Measurements from ENCODE around the gene CHID1. TPM values are rescaled to one million over a fixed set of nuclear protein-coding genes. Genes with fewer than 3 reads are reported as not detected.

The CHID1 gene
- total and polyA plus RNA-seq, 2 of the 8 experiments (the other 6 are each of a cell fraction or from before 2014, with no cell fraction given) = 81.2 to 88.5 TPM

DNA sequence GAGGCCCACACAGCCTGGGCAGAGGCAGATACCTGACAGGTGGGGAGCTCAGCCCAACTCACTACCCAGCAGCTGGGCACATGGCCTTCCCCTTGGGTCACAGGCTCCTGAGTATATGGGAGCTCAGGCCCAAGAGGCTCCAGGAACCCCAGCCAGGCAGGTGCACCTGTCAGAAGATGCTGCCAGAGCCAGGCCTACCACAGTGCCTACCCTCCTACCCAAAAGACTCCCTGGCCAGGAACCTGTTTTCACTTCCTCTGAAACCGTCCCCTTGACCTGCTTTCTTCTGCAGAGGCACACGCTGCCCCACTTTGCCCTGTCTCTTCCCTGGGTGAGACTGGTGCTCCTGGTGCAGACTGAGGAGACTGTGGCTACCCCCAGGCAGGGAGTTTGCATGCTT is 2.9 kb downstream of the CHID1 start (continued):
- TF ChIP-seq CHD7 (IDR thresholded peaks at IDR 0.05; ENCODE audit: insufficient replicate concordance, low read length) = no peak
- TF ChIP-seq KDM5A (IDR thresholded peaks at IDR 0.05; ENCODE audit: low read length) = no peak
- no peak for TF ChIP-seq TBP (IDR thresholded peaks at IDR 0.05; ENCODE audit: low read depth, low read length)
- TF ChIP-seq SAP30 (IDR thresholded peaks at IDR 0.05; ENCODE audit: insufficient read depth, insufficient replicate concordance, low read length) = no peak
- TF ChIP-seq SIX5 (IDR thresholded peaks at IDR 0.05; ENCODE audit: low read depth, low read length) = no peak
